ENCODE measurements around the gene DAGLB.
"Not testable (repeated sequence)": the region's sequence is repeated elsewhere in the genome, so short reads cannot be mapped to it uniquely, and the experiment has no call there.

The DAGLB gene

DNA sequence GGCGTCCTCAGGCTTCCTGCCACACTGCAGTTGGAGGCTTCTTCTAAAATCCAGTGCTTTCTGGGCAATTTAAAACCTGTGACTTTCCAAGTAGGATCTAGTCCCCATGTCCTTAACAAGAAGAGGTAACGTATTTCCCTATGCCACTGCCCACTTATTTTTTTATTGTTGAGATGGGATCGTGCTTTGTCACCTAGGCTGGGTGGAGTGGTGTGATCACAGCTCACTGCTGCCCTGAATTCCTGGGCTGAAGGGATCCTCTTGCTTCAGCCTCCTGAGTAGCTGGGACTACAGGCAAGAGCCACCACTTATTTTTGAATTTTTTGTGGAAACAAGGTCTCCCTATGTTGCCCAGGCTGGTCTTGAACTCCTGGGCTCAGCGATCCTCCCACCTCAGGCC is 63.4 kb downstream of the DAGLB start:
- no peak overlapping the region for H3K4me3 Mint-ChIP-seq
- peaks cover 36% of the 10 kb centered on the region for H3K36me3 Mint-ChIP-seq (ENCODE audit: insufficient read depth)
- no peaks in the 10 kb centered on the region for H3K27me3 Mint-ChIP-seq
- no peak for DNase-seq (ENCODE audit: low spot score in 2 of 2)
- peaks cover 59% of the 10 kb centered on the region for H3K4me1 Mint-ChIP-seq
- no peak for ATAC-seq (replicated peaks; ENCODE audit: extremely low read depth, poor library complexity, severe bottlenecking)
- H3K9me3 Mint-ChIP-seq = no peaks in the 10 kb centered on the region
- H3K27ac Mint-ChIP-seq (ENCODE audit: low read depth) = no peak overlapping the region

GRCh38 chr7:6382817-6383216 is 64.9 kb downstream of the DAGLB start:
- H3K9me3 Mint-ChIP-seq = no peaks in the 10 kb centered on the region
- H3K27ac Mint-ChIP-seq (ENCODE audit: low read depth) = peak overlapping the region; percentile 65
- H3K4me3 Mint-ChIP-seq = peak overlapping the region; percentile 41

GRCh38 chr7:6381846-6382245 is 65.9 kb downstream of the DAGLB start:
- H3K27me3 Mint-ChIP-seq; ATAC-seq (replicated peaks; ENCODE audit: extremely low read depth, poor library complexity, severe bottlenecking); DNase-seq (ENCODE audit: low spot score in 2 of 2); H3K9me3 Mint-ChIP-seq: not testable (repeated sequence)
- H3K4me1 Mint-ChIP-seq = peaks cover 73% of the 10 kb centered on the region
- H3K27ac Mint-ChIP-seq (ENCODE audit: low read depth) = peak overlapping the region; percentile 64
- H3K4me3 Mint-ChIP-seq = peak overlapping the region; percentile 41
- H3K36me3 Mint-ChIP-seq (ENCODE audit: insufficient read depth) = peaks cover 24% of the 10 kb centered on the region

More at GRCh38 chr7:6382817-6383216, 64.9 kb downstream of the DAGLB start:
- ATAC-seq (replicated peaks; ENCODE audit: extremely low read depth, poor library complexity, severe bottlenecking) (no peak), DNase-seq (ENCODE audit: low spot score in 2 of 2) (no peak)
- peaks cover 28% of the 10 kb centered on the region for H3K36me3 Mint-ChIP-seq (ENCODE audit: insufficient read depth)
- H3K27me3 Mint-ChIP-seq = no peaks in the 10 kb centered on the region
- H3K4me1 Mint-ChIP-seq = peaks cover 68% of the 10 kb centered on the region

DNA sequence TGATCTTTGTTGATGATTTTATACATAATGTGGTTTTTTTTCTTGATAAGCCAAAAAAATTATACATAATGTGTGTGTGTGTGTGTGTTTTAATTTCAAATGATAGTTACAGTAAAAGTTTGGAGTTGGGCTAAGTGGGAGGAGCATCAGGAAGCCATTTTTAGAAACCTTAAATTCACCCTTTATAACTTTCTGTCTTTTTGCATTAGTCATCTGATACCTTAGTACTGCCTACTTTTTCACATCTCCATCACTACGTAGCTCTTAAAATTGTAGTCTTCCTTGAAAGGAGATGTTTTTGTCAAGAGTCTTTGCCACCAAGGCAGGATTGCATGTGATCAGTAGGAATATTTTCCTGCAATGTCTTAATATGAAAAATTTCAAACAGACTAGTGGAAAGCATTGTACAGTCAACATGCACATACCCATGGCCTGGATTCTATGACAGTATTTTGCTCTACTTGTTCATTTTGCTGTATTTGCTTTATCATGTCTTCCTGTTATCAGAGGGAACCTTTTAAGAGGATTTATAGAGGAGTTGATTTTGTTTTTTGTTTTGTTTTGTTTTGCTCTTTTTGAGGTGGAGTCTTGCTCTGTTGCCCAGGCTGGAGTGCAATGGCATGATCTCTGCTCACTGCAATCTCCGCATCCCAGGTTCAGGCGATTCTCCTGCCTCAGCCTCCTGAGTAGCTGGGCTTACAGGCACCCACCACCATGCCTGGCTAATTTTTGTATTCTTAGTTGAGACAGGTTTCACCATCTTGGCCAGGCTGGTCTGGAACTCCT is 67.3 kb downstream of the DAGLB start:
- Mint-ChIP-seq H3K4me1 (peaks cover 72% of the 10 kb centered on the region), H3K36me3 (ENCODE audit: insufficient read depth) (peaks cover 27% of the 10 kb centered on the region), H3K27ac (ENCODE audit: low read depth) (peak overlapping the region; percentile 64), H3K4me3 (peak overlapping the region; percentile 49), H3K9me3 (no peaks in the 10 kb centered on the region), H3K27me3 (no peaks in the 10 kb centered on the region)
- no peak for DNase-seq (ENCODE audit: low spot score in 2 of 2)
- ATAC-seq (replicated peaks; ENCODE audit: extremely low read depth, poor library complexity, severe bottlenecking) = no peak

DNA sequence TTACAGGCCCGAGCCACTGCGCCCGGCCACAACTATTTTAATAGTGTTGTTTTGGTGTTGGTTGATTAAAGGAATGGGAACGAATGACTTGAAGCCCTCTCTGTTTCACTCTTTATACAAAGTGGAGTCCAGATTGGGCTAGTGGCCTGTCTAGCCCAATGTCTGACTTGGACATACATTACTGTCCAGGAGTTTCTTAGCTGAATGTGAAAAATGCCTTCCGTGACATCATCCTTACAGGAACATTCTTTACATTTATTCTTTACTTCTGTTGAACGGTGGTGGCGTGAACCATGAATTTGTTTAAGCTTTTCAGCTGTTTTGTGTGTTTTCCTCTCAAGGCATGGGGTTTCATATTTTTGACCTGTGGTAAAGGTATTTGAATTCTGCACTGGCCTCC is 67.9 kb downstream of the DAGLB start:
- Mint-ChIP-seq H3K9me3 (no peaks in the 10 kb centered on the region), H3K4me1 (peaks cover 69% of the 10 kb centered on the region), H3K4me3 (peak overlapping the region; percentile 49), H3K27me3 (no peaks in the 10 kb centered on the region), H3K36me3 (ENCODE audit: insufficient read depth) (peaks cover 30% of the 10 kb centered on the region), H3K27ac (ENCODE audit: low read depth) (peak overlapping the region; percentile 64)
- ATAC-seq (replicated peaks; ENCODE audit: extremely low read depth, poor library complexity, severe bottlenecking) (no peak), DNase-seq (ENCODE audit: low spot score in 2 of 2) (no peak)

GRCh38 chr7:6378556-6378955 is 69.2 kb downstream of the DAGLB start:
- peaks cover 36% of the 10 kb centered on the region for H3K36me3 Mint-ChIP-seq (ENCODE audit: insufficient read depth)
- DNase-seq (ENCODE audit: low spot score in 2 of 2); H3K27me3 Mint-ChIP-seq; H3K9me3 Mint-ChIP-seq; ATAC-seq (replicated peaks; ENCODE audit: extremely low read depth, poor library complexity, severe bottlenecking): not testable (repeated sequence)
- H3K4me1 Mint-ChIP-seq = peaks cover 63% of the 10 kb centered on the region
- peak overlapping the region; percentile 72 for H3K27ac Mint-ChIP-seq (ENCODE audit: low read depth)
- peak overlapping the region; percentile 29 for H3K4me3 Mint-ChIP-seq

DNA sequence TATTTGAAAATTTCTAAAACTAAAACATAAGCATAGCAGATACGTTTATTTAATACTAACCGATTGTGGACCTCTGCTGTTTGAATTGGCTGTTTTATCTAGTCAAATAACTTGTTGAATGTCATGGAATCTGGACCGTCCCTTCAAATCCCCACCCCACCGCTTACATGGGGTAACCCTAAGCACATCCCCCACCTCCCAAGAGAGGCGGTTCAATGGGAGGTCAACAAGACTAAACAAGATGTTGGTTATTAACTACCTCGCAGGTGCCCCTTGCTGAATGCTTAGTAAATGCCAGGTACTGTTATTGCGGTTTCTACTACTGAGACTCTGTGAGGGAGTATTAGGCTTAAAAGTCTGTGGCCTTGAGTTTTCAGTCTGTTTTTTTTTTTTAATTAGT is 70.9 kb downstream of the DAGLB start:
- Mint-ChIP-seq H3K4me1 (peaks cover 49% of the 10 kb centered on the region), H3K27ac (ENCODE audit: low read depth) (peak overlapping the region; percentile 44)
- DNase-seq (ENCODE audit: low spot score in 2 of 2) = no peak

DNA sequence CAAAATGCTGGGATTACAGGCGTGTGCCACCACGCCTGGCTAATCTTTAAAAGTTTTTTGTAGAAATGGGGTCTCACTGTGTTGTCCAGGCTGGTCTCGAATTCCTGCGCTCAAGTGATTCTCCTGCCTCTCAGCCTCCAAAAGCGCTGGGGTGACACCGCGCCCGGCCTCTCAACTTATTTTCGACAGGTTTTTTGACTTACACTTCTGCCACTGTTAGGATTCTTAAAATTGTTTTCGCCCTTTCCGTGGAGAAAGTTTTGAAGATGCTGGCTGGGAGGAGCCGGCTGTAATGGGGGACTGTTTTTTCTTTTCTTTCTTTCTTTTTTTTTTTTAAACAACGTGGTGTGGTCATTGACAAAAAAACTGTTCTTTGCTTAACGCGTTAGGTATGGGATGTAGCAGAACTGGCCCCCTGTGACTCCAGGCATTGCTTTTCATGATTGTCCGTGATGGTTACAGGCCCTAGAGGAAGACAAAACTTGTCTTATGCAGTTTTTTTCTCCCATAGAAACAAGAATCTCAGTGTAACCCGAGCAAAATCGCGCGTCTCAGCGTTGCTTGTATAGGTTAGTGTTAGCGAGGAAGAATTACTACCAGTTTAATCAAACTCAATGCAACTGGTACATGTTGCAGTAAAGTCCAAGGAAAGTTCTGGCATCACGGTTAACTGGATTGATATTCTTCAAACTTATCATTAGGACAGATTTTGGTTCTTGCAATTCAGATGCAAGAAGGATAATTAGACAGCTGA is 72.2 kb downstream of the DAGLB start:
- no peaks in the 10 kb centered on the region for H3K9me3 Mint-ChIP-seq
- peaks cover 38% of the 10 kb centered on the region for H3K4me1 Mint-ChIP-seq
- DNase-seq (ENCODE audit: low spot score in 2 of 2) (no peak), ATAC-seq (replicated peaks; ENCODE audit: extremely low read depth, poor library complexity, severe bottlenecking) (peak; percentile 31)
- no peaks in the 10 kb centered on the region for H3K27me3 Mint-ChIP-seq
- peak overlapping the region; percentile 91 for H3K4me3 Mint-ChIP-seq
- H3K27ac Mint-ChIP-seq (ENCODE audit: low read depth) = peak overlapping the region; percentile 96
- H3K36me3 Mint-ChIP-seq (ENCODE audit: insufficient read depth) = peaks cover 38% of the 10 kb centered on the region

More for the DNA sequence above, 70.9 kb downstream of the DAGLB start:
- Mint-ChIP-seq H3K27me3 (no peaks in the 10 kb centered on the region), H3K36me3 (ENCODE audit: insufficient read depth) (peaks cover 39% of the 10 kb centered on the region), H3K4me3 (peak overlapping the region; percentile 91), H3K9me3 (no peaks in the 10 kb centered on the region)
- no peak for ATAC-seq (replicated peaks; ENCODE audit: extremely low read depth, poor library complexity, severe bottlenecking)

DNA sequence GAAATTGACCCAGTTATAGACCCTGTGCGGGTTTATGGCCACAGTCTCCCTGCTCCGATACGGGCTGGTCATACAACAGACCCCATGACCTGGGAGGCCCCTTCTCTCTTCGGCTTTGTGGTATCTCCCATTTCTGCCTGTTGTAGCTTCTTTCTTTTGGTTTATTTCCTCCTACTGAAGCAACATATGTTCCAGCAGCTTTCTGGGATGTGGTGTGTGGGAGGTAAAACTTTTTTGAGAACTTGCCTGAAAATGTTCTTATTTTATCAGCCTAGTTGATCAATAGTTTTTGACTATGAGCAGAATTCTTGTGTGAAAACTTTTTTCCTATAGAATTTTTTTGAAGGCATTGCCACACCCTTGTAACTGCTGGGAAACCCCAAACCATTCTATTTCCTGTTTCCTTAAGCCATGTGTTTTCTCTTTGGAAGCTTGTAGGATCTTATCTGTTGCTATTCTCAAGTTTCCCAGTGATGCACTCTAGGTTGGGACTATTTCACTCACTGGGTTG is 80.0 kb downstream of the DAGLB start:
- H3K27me3 Mint-ChIP-seq = no peaks in the 10 kb centered on the region
- H3K4me1 Mint-ChIP-seq = no peaks in the 10 kb centered on the region
- no peaks in the 10 kb centered on the region for H3K9me3 Mint-ChIP-seq
- DNase-seq (ENCODE audit: low spot score in 2 of 2) (no peak), ATAC-seq (replicated peaks; ENCODE audit: extremely low read depth, poor library complexity, severe bottlenecking) (no peak)
- peaks cover 3% of the 10 kb centered on the region for H3K36me3 Mint-ChIP-seq (ENCODE audit: insufficient read depth)
- H3K27ac Mint-ChIP-seq (ENCODE audit: low read depth) = peak overlapping the region; percentile 80
- no peak overlapping the region for H3K4me3 Mint-ChIP-seq

- no peaks in the 10 kb centered on the region for H3K36me3 Mint-ChIP-seq (ENCODE audit: insufficient read depth)
- ATAC-seq (replicated peaks; ENCODE audit: extremely low read depth, poor library complexity, severe bottlenecking) = no peak
- DNase-seq (ENCODE audit: low spot score in 2 of 2) = no peak
- no peaks in the 10 kb centered on the region for H3K27me3 Mint-ChIP-seq
- no peak overlapping the region for H3K4me3 Mint-ChIP-seq
- no peaks in the 10 kb centered on the region for H3K9me3 Mint-ChIP-seq
- H3K4me1 Mint-ChIP-seq = no peaks in the 10 kb centered on the region
- no peak overlapping the region for H3K27ac Mint-ChIP-seq (ENCODE audit: low read depth)
Measured at GRCh38 chr7:6365451-6365850, 82.3 kb downstream of the DAGLB start.

- no peaks in the 10 kb centered on the region for H3K4me1 Mint-ChIP-seq
- no peaks in the 10 kb centered on the region for H3K9me3 Mint-ChIP-seq
- H3K27ac Mint-ChIP-seq (ENCODE audit: low read depth) = no peak overlapping the region
- no peaks in the 10 kb centered on the region for H3K27me3 Mint-ChIP-seq
- H3K36me3 Mint-ChIP-seq (ENCODE audit: insufficient read depth) = no peaks in the 10 kb centered on the region
- DNase-seq (ENCODE audit: low spot score in 2 of 2) (no peak), ATAC-seq (replicated peaks; ENCODE audit: extremely low read depth, poor library complexity, severe bottlenecking) (no peak)
- no peak overlapping the region for H3K4me3 Mint-ChIP-seq
Measured at GRCh38 chr7:6360841-6361240, 86.9 kb downstream of the DAGLB start.

GRCh38 chr7:6359734-6360133 is 88.0 kb downstream of the DAGLB start:
- no peak overlapping the region for H3K4me3 Mint-ChIP-seq
- no peaks in the 10 kb centered on the region for H3K4me1 Mint-ChIP-seq
- H3K27me3 Mint-ChIP-seq = no peaks in the 10 kb centered on the region
- no peak for DNase-seq (ENCODE audit: low spot score in 2 of 2)
- H3K36me3 Mint-ChIP-seq (ENCODE audit: insufficient read depth) = no peaks in the 10 kb centered on the region
- no peak for ATAC-seq (replicated peaks; ENCODE audit: extremely low read depth, poor library complexity, severe bottlenecking)
- H3K27ac Mint-ChIP-seq (ENCODE audit: low read depth) = no peak overlapping the region
- no peaks in the 10 kb centered on the region for H3K9me3 Mint-ChIP-seq
